Inflammatory macrophage (primary cell): ENCODE results near the gene FURIN.
"Not testable (repeated sequence)": the region's sequence is repeated elsewhere in the genome, so short reads cannot be mapped to it uniquely, and the experiment has no call there.

Experiments used
- DNase-seq, 2 donors: peaks; one replicate each; pipeline ENCODE4 v3.0.0-alpha.2; 2020 to 2022

FURIN gene

GRCh38 chr15:90844696-90845095 lies 23.7 kb upstream of the FURIN start:
- peak; percentile 49 to 58 for DNase-seq

- peak; percentile 92 to 97 for DNase-seq
Observed at GRCh38 chr15:90845201-90845949, 23.0 kb upstream of the FURIN start.

- not testable (repeated sequence) for DNase-seq
Observed at GRCh38 chr15:90849424-90849823, 19.0 kb upstream of the FURIN start.

- DNase-seq: no peak
Observed at GRCh38 chr15:90851114-90851513, 17.3 kb upstream of the FURIN start.

GRCh38 chr15:90851940-90852339 lies 16.4 kb upstream of the FURIN start:
- DNase-seq: no peak

- DNase-seq: peak in 1 of 2 donors; percentile 36
Observed at GRCh38 chr15:90855139-90855538, 13.2 kb upstream of the FURIN start.

- no peak for DNase-seq
Observed at GRCh38 chr15:90857337-90857736, 11.1 kb upstream of the FURIN start.

- no peak for DNase-seq
Observed at GRCh38 chr15:90857883-90858443, 10.4 kb upstream of the FURIN start.

- peak in 1 of 2 donors; percentile 17 for DNase-seq
Observed at GRCh38 chr15:90859234-90860131, 8.9 kb upstream of the FURIN start.

GRCh38 chr15:90860450-90860849 lies 7.9 kb upstream of the FURIN start:
- DNase-seq: no peak

GRCh38 chr15:90860942-90861675 lies 7.3 kb upstream of the FURIN start:
- DNase-seq: peak in 1 of 2 donors; percentile 34

GRCh38 chr15:90862487-90862886 lies 5.9 kb upstream of the FURIN start:
- DNase-seq: no peak

- DNase-seq: peak; percentile 90 to 93
Observed at GRCh38 chr15:90862964-90863778, 5.2 kb upstream of the FURIN start.

GRCh38 chr15:90863987-90864386 lies 4.4 kb upstream of the FURIN start:
- DNase-seq: peak in 1 of 2 donors; percentile 53

- DNase-seq: no peak
Observed at GRCh38 chr15:90864507-90864906, 3.9 kb upstream of the FURIN start.

GRCh38 chr15:90865702-90866101 lies 2.7 kb upstream of the FURIN start:
- no peak for DNase-seq

- no peak for DNase-seq
Observed at GRCh38 chr15:90866161-90866715, 2.1 kb upstream of the FURIN start.

- DNase-seq: no peak
Observed at GRCh38 chr15:90866800-90867199, 1.6 kb upstream of the FURIN start.

GRCh38 chr15:90869140-90869541 lies 753 bp downstream of the FURIN start:
- no peak for DNase-seq

GRCh38 chr15:90869601-90870353 lies 1.4 kb downstream of the FURIN start:
- peak; percentile 91 to 96 for DNase-seq
